ENCODE measurements around the gene MIOX.

- TF ChIP-seq CTCF (IDR thresholded peaks at IDR 0.05 in 4 of 5, conservative IDR thresholded peaks at IDR 0.05 in 1 of 5) (no peak), POLR2A (IDR thresholded peaks at IDR 0.05) (no peak)
These were observed 43.9 kb downstream of the MIOX start for GRCh38 chr22:50530580-50530876.
